Measurements from ENCODE around the gene E2F7.

Gene E2F7, protein sequence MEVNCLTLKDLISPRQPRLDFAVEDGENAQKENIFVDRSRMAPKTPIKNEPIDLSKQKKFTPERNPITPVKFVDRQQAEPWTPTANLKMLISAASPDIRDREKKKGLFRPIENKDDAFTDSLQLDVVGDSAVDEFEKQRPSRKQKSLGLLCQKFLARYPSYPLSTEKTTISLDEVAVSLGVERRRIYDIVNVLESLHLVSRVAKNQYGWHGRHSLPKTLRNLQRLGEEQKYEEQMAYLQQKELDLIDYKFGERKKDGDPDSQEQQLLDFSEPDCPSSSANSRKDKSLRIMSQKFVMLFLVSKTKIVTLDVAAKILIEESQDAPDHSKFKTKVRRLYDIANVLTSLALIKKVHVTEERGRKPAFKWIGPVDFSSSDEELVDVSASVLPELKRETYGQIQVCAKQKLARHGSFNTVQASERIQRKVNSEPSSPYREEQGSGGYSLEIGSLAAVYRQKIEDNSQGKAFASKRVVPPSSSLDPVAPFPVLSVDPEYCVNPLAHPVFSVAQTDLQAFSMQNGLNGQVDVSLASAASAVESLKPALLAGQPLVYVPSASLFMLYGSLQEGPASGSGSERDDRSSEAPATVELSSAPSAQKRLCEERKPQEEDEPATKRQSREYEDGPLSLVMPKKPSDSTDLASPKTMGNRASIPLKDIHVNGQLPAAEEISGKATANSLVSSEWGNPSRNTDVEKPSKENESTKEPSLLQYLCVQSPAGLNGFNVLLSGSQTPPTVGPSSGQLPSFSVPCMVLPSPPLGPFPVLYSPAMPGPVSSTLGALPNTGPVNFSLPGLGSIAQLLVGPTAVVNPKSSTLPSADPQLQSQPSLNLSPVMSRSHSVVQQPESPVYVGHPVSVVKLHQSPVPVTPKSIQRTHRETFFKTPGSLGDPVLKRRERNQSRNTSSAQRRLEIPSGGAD

DNA sequence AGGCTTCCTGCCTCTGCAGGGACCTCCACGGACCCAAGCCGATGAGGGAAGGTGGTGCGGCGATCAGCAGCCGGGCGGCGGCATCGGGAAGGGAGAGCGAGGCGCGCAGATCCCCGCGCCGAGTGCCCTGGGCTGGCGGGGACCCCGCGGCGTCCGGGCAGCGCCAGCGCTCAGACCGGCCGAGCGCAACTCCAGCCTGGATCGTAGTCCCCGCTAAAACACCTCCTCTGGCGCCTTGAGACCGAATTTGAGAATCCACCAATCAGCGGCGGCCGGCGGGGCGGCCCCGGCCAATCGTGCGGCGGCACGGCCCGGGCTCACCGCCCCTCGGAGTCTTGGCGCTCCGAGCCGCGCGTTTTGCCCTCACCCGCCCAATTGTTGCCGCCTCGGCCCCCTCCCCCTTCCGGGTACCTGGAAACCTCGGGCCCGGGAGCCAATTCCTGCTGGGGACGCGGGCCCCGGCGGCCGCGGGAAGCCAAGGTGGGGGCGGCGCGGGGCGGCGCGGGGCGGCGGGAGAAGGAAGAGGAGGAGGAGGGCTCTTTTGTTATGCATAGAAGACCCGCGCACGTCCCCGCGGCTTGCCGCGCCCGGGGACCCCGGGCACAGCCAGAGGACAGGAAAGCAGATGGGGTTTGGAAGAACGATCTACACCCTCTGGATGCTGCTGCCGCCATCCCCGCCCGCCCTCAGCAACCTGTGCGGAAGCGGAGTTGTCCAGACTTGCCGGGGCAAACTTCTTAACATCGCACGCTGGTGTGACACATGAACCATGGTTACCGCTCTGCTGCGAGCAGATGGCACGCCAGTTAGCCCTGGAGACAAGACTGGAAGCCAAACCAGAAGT, at the start of gene E2F7:
TSS of gene E2F7 (minus strand) at position 209 of the 844 bp plus-strand sequence. CDS start 934 bp downstream, outside the sequence.
- no peak for TF ChIP-seq CTCF (IDR thresholded peaks at IDR 0.05)

DNA sequence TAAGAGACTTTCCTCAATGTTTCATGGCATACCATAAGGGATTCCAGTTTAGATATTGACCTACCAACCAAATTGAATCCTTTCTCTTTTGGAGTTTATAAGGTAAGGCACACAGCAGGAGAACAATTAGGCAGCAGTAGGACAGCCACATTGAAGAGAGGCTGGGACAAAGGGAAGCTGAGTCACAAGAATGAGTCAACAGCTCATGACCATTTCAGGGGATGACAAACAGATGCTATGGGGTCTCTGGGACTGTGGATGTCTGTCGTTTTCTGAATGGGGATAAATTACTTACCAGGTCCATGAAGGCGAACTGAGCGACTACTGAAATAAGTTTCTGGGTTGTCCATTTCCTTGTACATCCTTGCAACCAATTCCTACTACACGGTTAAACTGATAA, 48.6 kb upstream of the E2F7 start:
- TF ChIP-seq CTCF (IDR thresholded peaks at IDR 0.05) = no peak

GRCh38 chr12:77108707-77109106, 43.3 kb upstream of the E2F7 start:
- no peak for TF ChIP-seq CTCF (IDR thresholded peaks at IDR 0.05)

DNA sequence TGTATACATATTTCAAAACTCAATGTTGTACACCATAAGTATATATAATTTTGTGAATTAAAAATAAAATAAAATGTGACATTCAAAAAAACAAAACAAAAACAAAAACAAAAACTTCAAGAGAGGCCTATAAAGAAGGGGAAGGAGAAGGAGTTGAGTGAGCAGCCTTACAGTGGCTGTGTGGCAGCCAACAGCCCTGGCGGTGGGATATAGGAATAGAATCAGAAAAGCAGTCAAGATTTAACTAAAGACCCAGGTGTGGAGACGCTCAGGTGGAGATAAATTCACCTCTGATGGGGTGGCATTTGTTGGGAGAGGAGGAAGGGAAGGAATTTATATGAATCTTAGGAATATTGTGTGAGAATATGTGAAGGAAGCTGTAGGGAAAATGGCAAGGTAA, 41.8 kb upstream of the E2F7 start:
- no peak for TF ChIP-seq CTCF (IDR thresholded peaks at IDR 0.05)

GRCh38 chr12:77104792-77105191, 39.4 kb upstream of the E2F7 start:
- TF ChIP-seq CTCF (IDR thresholded peaks at IDR 0.05) = no peak

DNA sequence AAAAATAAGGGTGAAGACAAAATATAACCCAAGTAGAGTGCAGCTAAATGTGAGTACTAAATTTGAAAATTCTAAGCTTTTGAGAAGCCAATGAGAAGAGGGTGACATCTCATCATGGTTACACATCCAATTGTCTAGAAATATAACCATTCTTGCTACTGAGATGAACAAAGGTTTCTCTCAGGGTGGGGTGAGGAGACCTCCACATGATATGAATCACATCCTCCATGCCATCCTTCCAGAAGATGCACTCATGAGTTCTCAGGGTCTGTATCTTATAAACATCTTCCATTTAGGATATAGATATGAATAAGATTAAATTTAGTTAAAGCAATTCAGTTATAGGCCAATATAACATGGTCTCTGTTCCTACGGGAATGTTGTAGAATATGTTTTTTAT, 38.9 kb upstream of the E2F7 start:
- TF ChIP-seq CTCF (IDR thresholded peaks at IDR 0.05) = no peak

- TF ChIP-seq CTCF (IDR thresholded peaks at IDR 0.05) = no peak
Observed at GRCh38 chr12:77102691-77103090, 37.3 kb upstream of the E2F7 start.

All from LNCAP (cell line).